ENCODE results near the gene MYMK.

Gene MYMK

GRCh38 chr9:133483611-133484010, 41.1 kb downstream of the MYMK start:
- H3K27me3 ChIP-seq (ENCODE audit: insufficient read depth, low read length) = peaks cover 9% of the 10 kb centered on the region
- no peak overlapping the region for H3K4me3 ChIP-seq (ENCODE audit: low read length)
- H3K9ac ChIP-seq (ENCODE audit: low read depth, low read length) = no peak overlapping the region
- no peaks in the 10 kb centered on the region for H3K4me1 ChIP-seq (ENCODE audit: insufficient read depth, low read length)
- no peaks in the 10 kb centered on the region for H3K36me3 ChIP-seq (ENCODE audit: insufficient read depth, low read depth, low read length)
- no peaks in the 10 kb centered on the region for H3K9me3 ChIP-seq (ENCODE audit: insufficient read depth, low read depth, low read length)
- H3K27ac ChIP-seq (ENCODE audit: low read length) = no peak overlapping the region

DNA sequence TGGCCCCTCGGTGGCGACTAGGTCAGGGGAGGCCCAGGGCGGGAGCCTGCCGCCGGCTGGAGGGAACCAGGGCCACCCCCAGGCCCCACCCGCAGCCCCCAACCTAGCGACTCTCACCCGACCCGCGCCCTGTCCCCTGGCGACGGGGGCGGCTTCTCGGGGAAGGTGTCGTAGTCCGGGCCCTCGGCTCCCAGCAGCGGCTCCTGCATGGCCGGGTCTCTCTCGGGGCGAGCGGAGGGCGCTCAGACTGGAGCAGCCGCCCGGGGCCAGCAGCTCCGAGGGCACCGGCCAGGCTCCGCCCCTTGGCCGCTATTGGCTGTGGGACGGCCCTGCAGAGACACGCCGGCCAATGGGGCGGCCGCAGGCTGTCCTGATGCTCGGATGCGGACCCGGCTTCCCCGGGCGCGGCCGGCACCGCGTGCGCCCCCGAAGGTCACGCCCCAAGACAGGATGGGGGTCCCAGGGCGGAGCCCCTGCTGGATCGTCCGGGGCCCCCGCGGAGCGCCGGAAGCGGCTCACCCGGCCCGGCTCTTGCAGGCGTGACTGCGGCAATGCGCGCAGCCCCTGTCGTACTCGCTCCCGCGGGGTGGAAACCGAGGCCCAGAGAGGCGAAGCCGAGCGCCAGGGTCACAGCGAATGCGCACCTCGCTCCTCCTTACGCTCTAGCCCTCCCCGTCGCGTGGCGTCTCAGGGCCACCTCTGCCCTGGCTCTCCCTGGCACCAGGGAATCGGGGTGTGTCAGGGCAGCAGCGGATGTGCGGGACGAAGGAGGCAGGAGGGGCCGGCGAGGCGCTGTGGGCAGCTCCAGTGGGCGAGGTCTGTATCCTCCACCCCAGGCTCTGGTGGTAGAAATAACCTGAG, 45.7 kb downstream of the MYMK start, which contains the start of gene SLC2A6:
TSS of gene SLC2A6 (minus strand) at position 249 of the 861 bp plus-strand sequence. CDS start at position 209, 40 bp downstream.
- H3K4me3 ChIP-seq (ENCODE audit: low read length) = peak within 1 kb of the TSS; percentile 76
- H3K9ac ChIP-seq (ENCODE audit: low read depth, low read length) = peak within 1 kb of the TSS; percentile 77; the same call in 1 of the 2 replicates
- H3K27me3 ChIP-seq (ENCODE audit: insufficient read depth, low read length) = peaks cover 9% of the 10 kb centered on the region
- H3K9me3 ChIP-seq (ENCODE audit: insufficient read depth, low read depth, low read length) = no peaks in the 10 kb centered on the region
- peaks cover 5% of the 10 kb centered on the region for H3K4me1 ChIP-seq (ENCODE audit: insufficient read depth, low read length)
- peaks cover 16% of the 10 kb centered on the region; the same call in 1 of the 2 replicates for H3K36me3 ChIP-seq (ENCODE audit: insufficient read depth, low read depth, low read length)
- H3K27ac ChIP-seq (ENCODE audit: low read length) = no peak within 1 kb of the TSS

DNA sequence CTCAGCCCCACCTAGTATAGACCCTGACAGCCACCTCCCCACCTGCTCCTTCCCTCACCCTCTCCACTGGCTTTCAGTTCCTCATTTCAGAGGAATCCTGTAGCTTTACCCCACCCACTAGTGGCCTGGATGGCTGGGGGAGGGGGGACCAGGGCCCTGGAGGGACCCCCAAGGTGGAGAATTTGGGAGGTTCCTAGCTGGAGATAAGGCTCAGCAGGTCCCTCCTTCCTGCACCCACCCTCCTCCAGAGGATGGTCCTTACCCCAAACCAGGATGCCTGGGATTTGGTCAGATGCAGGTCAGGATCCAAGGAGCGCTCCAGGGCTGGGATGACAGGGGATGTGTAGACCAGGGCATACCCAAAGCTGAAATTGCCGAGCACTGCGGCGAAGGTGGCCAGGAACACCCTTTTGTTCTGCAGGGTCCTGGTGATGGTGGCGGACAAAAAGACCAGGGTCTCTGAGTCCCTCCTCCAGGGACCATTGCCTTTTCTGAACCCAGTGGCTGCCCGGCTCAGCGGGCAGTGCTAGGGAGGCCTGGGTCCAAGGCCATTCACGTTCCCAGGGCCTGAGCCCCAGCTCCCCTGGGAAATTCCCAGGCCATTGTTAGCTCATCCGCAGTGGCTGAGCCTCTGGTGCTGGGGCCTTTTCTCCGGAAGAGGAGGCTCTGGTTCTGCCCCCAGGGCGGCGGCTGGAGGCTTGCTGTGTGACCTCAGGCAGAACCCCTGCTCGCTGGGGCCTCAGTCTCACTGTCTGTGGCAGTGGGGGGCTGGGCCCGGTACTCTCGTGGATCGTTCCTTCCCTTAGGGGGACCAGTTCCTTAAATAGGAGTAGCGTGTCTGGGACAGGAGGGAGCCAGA, 46.5 kb downstream of the MYMK start:
- Histone ChIP-seq H3K27ac (ENCODE audit: low read length) (no peak overlapping the region), H3K27me3 (ENCODE audit: insufficient read depth, low read length) (peaks cover 9% of the 10 kb centered on the region), H3K4me3 (ENCODE audit: low read length) (peak overlapping the region; percentile 76), H3K9ac (ENCODE audit: low read depth, low read length) (peak overlapping the region; percentile 77; the same call in 1 of the 2 replicates), H3K4me1 (ENCODE audit: insufficient read depth, low read length) (peaks cover 5% of the 10 kb centered on the region), H3K9me3 (ENCODE audit: insufficient read depth, low read depth, low read length) (no peaks in the 10 kb centered on the region), H3K36me3 (ENCODE audit: insufficient read depth, low read depth, low read length) (peaks cover 23% of the 10 kb centered on the region; the same call in 1 of the 2 replicates)

DNA sequence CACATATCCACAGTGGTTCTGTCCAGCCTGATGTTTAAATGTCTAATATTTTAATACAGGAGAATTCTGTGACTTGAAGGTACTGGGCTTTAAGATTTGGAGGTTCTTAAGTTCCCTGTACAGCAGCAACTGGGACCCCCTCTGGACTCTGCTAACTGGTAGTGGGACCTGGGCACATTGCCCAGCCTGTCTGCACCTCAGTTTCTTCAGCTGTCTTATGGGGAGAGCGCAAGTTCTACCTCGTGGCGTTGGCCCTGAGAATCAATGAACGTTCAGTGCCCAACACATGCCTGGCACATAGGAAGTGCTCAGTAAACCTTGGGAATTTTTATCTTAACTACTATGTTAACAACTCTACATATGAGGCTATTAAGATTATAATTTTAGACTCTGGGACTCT, 47.3 kb downstream of the MYMK start:
- Histone ChIP-seq H3K27ac (ENCODE audit: low read length) (no peak overlapping the region), H3K36me3 (ENCODE audit: insufficient read depth, low read depth, low read length) (peaks cover 23% of the 10 kb centered on the region; the same call in 1 of the 2 replicates), H3K27me3 (ENCODE audit: insufficient read depth, low read length) (peaks cover 9% of the 10 kb centered on the region), H3K4me3 (ENCODE audit: low read length) (peak overlapping the region; percentile 76; the same call in 1 of the 2 replicates), H3K4me1 (ENCODE audit: insufficient read depth, low read length) (peaks cover 5% of the 10 kb centered on the region), H3K9me3 (ENCODE audit: insufficient read depth, low read depth, low read length) (no peaks in the 10 kb centered on the region), H3K9ac (ENCODE audit: low read depth, low read length) (no peak overlapping the region)

DNA sequence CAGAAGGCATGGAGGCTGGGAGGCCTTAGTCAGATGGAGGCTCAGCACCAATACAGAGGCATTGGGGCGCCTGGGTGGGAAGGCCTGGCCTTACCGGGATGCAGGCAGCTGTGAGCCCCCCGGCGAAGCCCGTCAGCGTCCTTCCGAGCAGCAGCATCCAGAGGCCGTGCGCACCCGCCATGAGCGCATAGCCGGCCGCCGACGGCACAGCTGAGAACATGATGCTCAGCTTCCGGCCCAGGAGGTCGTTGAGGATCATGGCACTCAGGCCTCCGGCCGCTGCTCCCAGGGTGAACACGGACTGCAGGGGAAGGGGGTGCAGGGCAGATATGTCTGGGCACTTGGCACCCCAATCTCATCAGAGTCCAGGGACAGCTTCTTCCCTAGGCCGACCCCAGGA, 47.8 kb downstream of the MYMK start:
- Histone ChIP-seq H3K36me3 (ENCODE audit: insufficient read depth, low read depth, low read length) (peaks cover 23% of the 10 kb centered on the region; the same call in 1 of the 2 replicates), H3K9me3 (ENCODE audit: insufficient read depth, low read depth, low read length) (no peaks in the 10 kb centered on the region), H3K27me3 (ENCODE audit: insufficient read depth, low read length) (peaks cover 9% of the 10 kb centered on the region), H3K27ac (ENCODE audit: low read length) (no peak overlapping the region), H3K4me3 (ENCODE audit: low read length) (no peak overlapping the region), H3K4me1 (ENCODE audit: insufficient read depth, low read length) (peaks cover 5% of the 10 kb centered on the region), H3K9ac (ENCODE audit: low read depth, low read length) (no peak overlapping the region)

- H3K9ac ChIP-seq (ENCODE audit: low read depth, low read length) = no peak overlapping the region
- H3K27ac ChIP-seq (ENCODE audit: low read length) = no peak overlapping the region
- no peaks in the 10 kb centered on the region for H3K9me3 ChIP-seq (ENCODE audit: insufficient read depth, low read depth, low read length)
- peaks cover 23% of the 10 kb centered on the region; the same call in 1 of the 2 replicates for H3K36me3 ChIP-seq (ENCODE audit: insufficient read depth, low read depth, low read length)
- no peak overlapping the region for H3K4me3 ChIP-seq (ENCODE audit: low read length)
- H3K27me3 ChIP-seq (ENCODE audit: insufficient read depth, low read length) = peaks cover 9% of the 10 kb centered on the region
- H3K4me1 ChIP-seq (ENCODE audit: insufficient read depth, low read length) = peaks cover 5% of the 10 kb centered on the region
These were observed 48.5 kb downstream of the MYMK start for GRCh38 chr9:133476036-133476931.

DNA sequence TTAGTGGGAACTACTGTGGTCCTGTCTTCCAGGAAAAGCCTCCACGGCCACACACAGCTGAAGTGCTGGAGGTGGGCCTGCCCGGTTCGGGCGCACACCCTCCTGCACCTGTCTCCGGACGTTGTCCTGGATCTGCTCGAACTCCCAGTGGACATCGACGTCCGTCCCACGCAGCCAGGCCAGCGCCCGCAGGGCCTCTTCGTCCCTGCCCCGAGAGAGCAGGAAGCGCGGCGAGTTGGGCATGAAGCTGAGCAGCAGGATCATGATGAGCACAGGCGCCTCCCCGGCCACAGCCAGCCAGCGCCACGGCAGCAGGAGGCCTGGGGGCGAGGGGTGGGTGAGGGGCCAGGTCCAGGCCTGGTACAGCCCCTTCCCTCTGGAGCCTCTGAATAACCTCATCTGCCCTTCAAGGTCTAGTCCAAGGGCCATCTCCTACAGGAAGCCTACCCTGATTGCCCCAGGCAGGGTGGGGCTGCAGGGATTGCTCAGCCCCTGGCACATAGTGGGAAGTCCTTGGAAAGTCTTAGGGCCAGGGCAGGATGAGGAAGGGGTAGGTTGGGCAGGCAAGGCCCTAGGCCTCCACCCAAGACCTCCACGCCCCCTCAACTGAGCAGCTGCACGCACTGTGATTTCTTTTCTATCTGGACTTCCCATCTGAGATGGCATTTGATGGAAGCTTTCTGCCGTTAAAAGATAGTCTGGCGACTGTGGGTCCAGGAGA, 49.3 kb downstream of the MYMK start:
- H3K9me3 ChIP-seq (ENCODE audit: insufficient read depth, low read depth, low read length) = no peaks in the 10 kb centered on the region
- H3K27me3 ChIP-seq (ENCODE audit: insufficient read depth, low read length) = peaks cover 9% of the 10 kb centered on the region
- H3K27ac ChIP-seq (ENCODE audit: low read length) = no peak overlapping the region
- H3K4me1 ChIP-seq (ENCODE audit: insufficient read depth, low read length) = peaks cover 5% of the 10 kb centered on the region
- peaks cover 23% of the 10 kb centered on the region; the same call in 1 of the 2 replicates for H3K36me3 ChIP-seq (ENCODE audit: insufficient read depth, low read depth, low read length)
- no peak overlapping the region for H3K4me3 ChIP-seq (ENCODE audit: low read length)
- H3K9ac ChIP-seq (ENCODE audit: low read depth, low read length) = no peak overlapping the region

GRCh38 chr9:133474853-133475252, 49.9 kb downstream of the MYMK start:
- H3K27ac ChIP-seq (ENCODE audit: low read length) = no peak overlapping the region
- H3K4me3 ChIP-seq (ENCODE audit: low read length) = no peak overlapping the region
- peaks cover 23% of the 10 kb centered on the region; the same call in 1 of the 2 replicates for H3K36me3 ChIP-seq (ENCODE audit: insufficient read depth, low read depth, low read length)
- H3K9ac ChIP-seq (ENCODE audit: low read depth, low read length) = no peak overlapping the region
- no peaks in the 10 kb centered on the region for H3K9me3 ChIP-seq (ENCODE audit: insufficient read depth, low read depth, low read length)
- peaks cover 5% of the 10 kb centered on the region for H3K4me1 ChIP-seq (ENCODE audit: insufficient read depth, low read length)
- peaks cover 6% of the 10 kb centered on the region for H3K27me3 ChIP-seq (ENCODE audit: insufficient read depth, low read length)

DNA sequence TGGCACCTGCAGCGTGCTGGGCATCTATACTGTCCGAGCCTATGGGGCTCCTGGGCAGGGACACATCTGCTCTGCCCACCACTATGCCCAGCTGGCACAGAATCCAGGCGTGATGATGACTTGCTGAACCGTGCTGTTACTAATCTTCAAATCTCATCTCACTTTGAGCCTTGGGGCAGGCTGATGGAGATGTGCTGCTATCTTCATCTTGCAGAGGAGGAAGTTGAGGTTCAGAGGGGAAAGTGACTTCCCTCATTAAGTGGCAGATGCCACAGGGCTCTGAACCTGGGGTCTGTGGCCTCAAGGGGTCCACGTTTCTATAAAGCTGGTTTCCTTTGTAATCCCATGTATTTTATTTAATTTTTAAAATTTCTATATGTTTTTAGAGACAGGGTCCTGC, 50.5 kb downstream of the MYMK start:
- peaks cover 23% of the 10 kb centered on the region; the same call in 1 of the 2 replicates for H3K36me3 ChIP-seq (ENCODE audit: insufficient read depth, low read depth, low read length)

DNA sequence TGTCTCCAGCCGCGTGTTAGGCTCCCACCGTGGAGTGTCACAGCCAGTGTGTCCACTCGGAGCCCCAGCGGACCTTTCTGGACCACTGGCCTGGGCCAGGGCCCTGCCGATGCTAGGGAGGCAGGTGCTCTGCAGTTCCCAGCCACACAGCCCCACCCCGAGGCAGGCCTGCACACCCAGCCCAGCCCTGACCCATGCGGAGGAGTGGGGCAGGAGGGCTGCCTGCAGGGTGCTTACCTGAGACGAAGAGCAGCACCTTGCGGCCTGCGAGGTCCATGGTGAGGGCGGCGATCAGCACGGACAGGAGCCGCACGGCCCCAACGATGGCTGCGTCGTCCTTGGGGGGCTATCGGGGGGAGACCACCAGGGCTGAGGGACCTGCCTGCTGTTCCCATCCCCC, 51.0 kb downstream of the MYMK start:
- H3K4me1 ChIP-seq (ENCODE audit: insufficient read depth, low read length) = peaks cover 5% of the 10 kb centered on the region
- no peaks in the 10 kb centered on the region for H3K9me3 ChIP-seq (ENCODE audit: insufficient read depth, low read depth, low read length)
- H3K27me3 ChIP-seq (ENCODE audit: insufficient read depth, low read length) = no peaks in the 10 kb centered on the region
- H3K27ac ChIP-seq (ENCODE audit: low read length) = no peak overlapping the region
- no peak overlapping the region for H3K4me3 ChIP-seq (ENCODE audit: low read length)
- H3K9ac ChIP-seq (ENCODE audit: low read depth, low read length) = no peak overlapping the region
- peaks cover 23% of the 10 kb centered on the region; the same call in 1 of the 2 replicates for H3K36me3 ChIP-seq (ENCODE audit: insufficient read depth, low read depth, low read length)

More for the DNA sequence above, 50.5 kb downstream of the MYMK start:
- Histone ChIP-seq H3K27me3 (ENCODE audit: insufficient read depth, low read length) (0 out of 2 replicates have a peak, but pooled peaks cover under 1% of the 10 kb centered on the region), H3K4me3 (ENCODE audit: low read length) (no peak overlapping the region), H3K9me3 (ENCODE audit: insufficient read depth, low read depth, low read length) (no peaks in the 10 kb centered on the region), H3K9ac (ENCODE audit: low read depth, low read length) (no peak overlapping the region), H3K4me1 (ENCODE audit: insufficient read depth, low read length) (peaks cover 5% of the 10 kb centered on the region), H3K27ac (ENCODE audit: low read length) (no peak overlapping the region)
